Measurements from ENCODE around the gene LPAR1.

The LPAR1 gene

GRCh38 chr9:111003182-111003581 is 35.1 kb downstream of the LPAR1 start:
- TF ChIP-seq POLR2A (IDR thresholded peaks at IDR 0.05; ENCODE audit: low read length) (no peak), GATA1 (IDR thresholded peaks at IDR 0.05; ENCODE audit: low read depth, low read length) (no peak)

GRCh38 chr9:111001526-111001925 is 36.7 kb downstream of the LPAR1 start:
- TF ChIP-seq POLR2A (IDR thresholded peaks at IDR 0.05; ENCODE audit: low read length) (no peak), GATA1 (IDR thresholded peaks at IDR 0.05; ENCODE audit: low read depth, low read length) (no peak)
- no peak for DNase-seq

More at GRCh38 chr9:111003182-111003581, 35.1 kb downstream of the LPAR1 start:
- DNase-seq, result no peak

GRCh38 chr9:111000202-111000601 is 38.1 kb downstream of the LPAR1 start:
- TF ChIP-seq GATA1 (IDR thresholded peaks at IDR 0.05; ENCODE audit: low read depth, low read length) (no peak), POLR2A (IDR thresholded peaks at IDR 0.05; ENCODE audit: low read length) (no peak)
- DNase-seq, result no peak

- DNase-seq, result no peak
- TF ChIP-seq POLR2A (IDR thresholded peaks at IDR 0.05; ENCODE audit: low read length) (no peak), GATA1 (IDR thresholded peaks at IDR 0.05; ENCODE audit: low read depth, low read length) (no peak)
Observed at GRCh38 chr9:110999379-110999778, 38.9 kb downstream of the LPAR1 start.

- DNase-seq, result no peak
Observed at GRCh38 chr9:110997847-110998246, 40.4 kb downstream of the LPAR1 start.

GRCh38 chr9:110996436-110997220 is 41.6 kb downstream of the LPAR1 start:
- no peak for TF ChIP-seq POLR2A (IDR thresholded peaks at IDR 0.05; ENCODE audit: low read length)
- TF ChIP-seq GATA1 (IDR thresholded peaks at IDR 0.05; ENCODE audit: low read depth, low read length), result no peak
- no peak for DNase-seq

More at GRCh38 chr9:110997847-110998246, 40.4 kb downstream of the LPAR1 start:
- TF ChIP-seq POLR2A (IDR thresholded peaks at IDR 0.05; ENCODE audit: low read length), result no peak
- no peak for TF ChIP-seq GATA1 (IDR thresholded peaks at IDR 0.05; ENCODE audit: low read depth, low read length)

GRCh38 chr9:110995420-110996340 is 42.6 kb downstream of the LPAR1 start:
- no peak for DNase-seq
- TF ChIP-seq GATA1 (IDR thresholded peaks at IDR 0.05; ENCODE audit: low read depth, low read length), result no peak
- no peak for TF ChIP-seq POLR2A (IDR thresholded peaks at IDR 0.05; ENCODE audit: low read length)

- no peak for TF ChIP-seq POLR2A (IDR thresholded peaks at IDR 0.05; ENCODE audit: low read length)
- no peak for TF ChIP-seq GATA1 (IDR thresholded peaks at IDR 0.05; ENCODE audit: low read depth, low read length)
- DNase-seq, result no peak
Observed at GRCh38 chr9:110994771-110995241, 43.5 kb downstream of the LPAR1 start.

GRCh38 chr9:110990481-110990880 is 47.8 kb downstream of the LPAR1 start:
- TF ChIP-seq POLR2A (IDR thresholded peaks at IDR 0.05; ENCODE audit: low read length) (no peak), GATA1 (IDR thresholded peaks at IDR 0.05; ENCODE audit: low read depth, low read length) (no peak)
- no peak for DNase-seq

- no peak for DNase-seq
- TF ChIP-seq GATA1 (IDR thresholded peaks at IDR 0.05; ENCODE audit: low read depth, low read length), result no peak
- TF ChIP-seq POLR2A (IDR thresholded peaks at IDR 0.05; ENCODE audit: low read length), result no peak
Observed at GRCh38 chr9:110986529-110986928, 51.7 kb downstream of the LPAR1 start.

GRCh38 chr9:110984890-110985437 is 53.3 kb downstream of the LPAR1 start:
- TF ChIP-seq GATA1 (IDR thresholded peaks at IDR 0.05; ENCODE audit: low read depth, low read length) (no peak), POLR2A (IDR thresholded peaks at IDR 0.05; ENCODE audit: low read length) (no peak)
- no peak for DNase-seq

GRCh38 chr9:110980261-110980660 is 58.0 kb downstream of the LPAR1 start:
- TF ChIP-seq GATA1 (IDR thresholded peaks at IDR 0.05; ENCODE audit: low read depth, low read length) (no peak), POLR2A (IDR thresholded peaks at IDR 0.05; ENCODE audit: low read length) (no peak)
- no peak for DNase-seq

- DNase-seq, result no peak
- no peak for TF ChIP-seq GATA1 (IDR thresholded peaks at IDR 0.05; ENCODE audit: low read depth, low read length)
- no peak for TF ChIP-seq POLR2A (IDR thresholded peaks at IDR 0.05; ENCODE audit: low read length)
Observed at GRCh38 chr9:110979636-110980035, 58.6 kb downstream of the LPAR1 start.

GRCh38 chr9:110978516-110978915 is 59.8 kb downstream of the LPAR1 start:
- DNase-seq, result no peak
- TF ChIP-seq POLR2A (IDR thresholded peaks at IDR 0.05; ENCODE audit: low read length) (no peak), GATA1 (IDR thresholded peaks at IDR 0.05; ENCODE audit: low read depth, low read length) (no peak)

Measured in erythroblast (primary cell).